A673 (cell line): ENCODE results near the gene IFNA5.

Experiments used
- CTCF ChIP-seq: fragments of 300-800, 200-600 bp; sonication (generic); conservative IDR thresholded peaks from 2 replicates; pipeline ENCODE4 v1.5.1; 2017; ENCODE audit warnings: low read depth, mild to moderate bottlenecking, antibody characterized with exemption, low read length, moderate library complexity, mixed read lengths
- EZH2 ChIP-seq: fragments of 200-600 bp; sonication (generic); IDR thresholded peaks from 2 replicates; pipeline ENCODE4 v1.6.1; 2017; ENCODE audit warnings: borderline replicate concordance, low read depth, mild to moderate bottlenecking, mixed read lengths, antibody characterized with exemption, low read length; ENCODE audit not compliant: poor library complexity, severe bottlenecking

- TF ChIP-seq CTCF = no peak
- TF ChIP-seq EZH2 = no peak
Observed at GRCh38 chr9:21333226-21333625, 28.1 kb upstream of the IFNA5 start.
